Astrocyte of the cerebellum (primary cell): ENCODE data around the gene CD163L1.

Experiments
- DNase-seq: peaks from one replicate; pipeline ENCODE4 v3.0.0-alpha.2; 2011; ENCODE audit warnings: low read depth
- H3K4me3 ChIP-seq: 2 replicates; pipeline ENCODE4 v1.5.1; 2011; ENCODE audit warnings: mild to moderate bottlenecking, low read depth, low read length, moderate library complexity
- CTCF ChIP-seq: IDR thresholded peaks from 2 replicates; pipeline ENCODE4 v1.5.1; 2012; ENCODE audit warnings: low read length, low read depth, moderate library complexity, mild to moderate bottlenecking; ENCODE audit errors: missing control alignments
- in situ Hi-C: cut with HindIII; loops from 2 replicates; pipeline ENCODE4 v1.10.0; 2017; ENCODE audit warnings: low sequenced_read_pairs

The CD163L1 gene

GRCh38 chr12:7444076-7444475 lies at the start of gene CD163L1:
CD163L1 (minus strand) TSS chr12:7444153; CDS start chr12:7444127, 26 bp downstream.
- in situ Hi-C loops = no loop called here
- no peak for TF ChIP-seq CTCF
- no peak within 1 kb of the TSS for H3K4me3 ChIP-seq
- no peak for DNase-seq

DNA sequence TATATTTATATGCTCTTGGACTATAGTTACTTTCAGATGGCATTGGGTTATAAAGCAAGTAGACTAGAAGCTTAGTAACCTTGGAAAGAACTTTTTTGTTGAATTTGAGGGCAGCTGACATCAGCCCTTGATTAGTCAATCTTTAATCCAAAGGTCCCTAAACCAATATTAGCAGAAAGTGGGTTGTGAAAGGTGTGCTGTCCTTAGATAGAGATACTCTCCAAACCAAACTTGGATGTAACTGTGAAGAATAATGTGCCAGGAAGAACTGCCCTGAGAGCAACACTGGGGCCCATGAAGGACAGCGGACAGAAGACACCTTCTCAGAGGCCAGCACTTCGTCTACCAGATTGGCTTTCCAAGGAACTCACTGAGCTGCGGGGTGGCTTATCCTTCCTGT lies 49.1 kb upstream of the CD163L1 start:
- in situ Hi-C loops = no loop called here
- no peak overlapping the region for H3K4me3 ChIP-seq
- no peak for TF ChIP-seq CTCF
- DNase-seq = no peak

DNA sequence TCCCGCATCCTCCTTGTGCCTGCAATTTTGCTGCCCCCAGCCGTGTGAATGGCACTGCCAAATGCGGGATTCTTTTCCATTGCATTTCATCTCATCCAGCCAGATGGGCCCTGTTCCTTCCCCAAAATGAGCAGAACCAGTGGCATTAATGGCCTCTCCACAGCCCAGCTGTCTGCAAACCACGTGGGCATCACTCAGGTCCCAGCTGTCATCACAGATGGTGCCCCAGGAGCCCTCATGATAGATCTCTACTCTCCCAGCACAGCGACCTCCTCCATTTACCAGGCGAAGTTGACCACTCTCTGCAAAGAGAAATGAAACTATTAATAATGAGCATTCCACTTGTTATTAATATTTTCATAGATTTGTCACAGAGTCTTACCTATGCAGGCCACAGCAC lies 42.6 kb upstream of the CD163L1 start:
- TF ChIP-seq CTCF = no peak
- no peak for DNase-seq
- in situ Hi-C loops = no loop called here
- no peak overlapping the region for H3K4me3 ChIP-seq

DNA sequence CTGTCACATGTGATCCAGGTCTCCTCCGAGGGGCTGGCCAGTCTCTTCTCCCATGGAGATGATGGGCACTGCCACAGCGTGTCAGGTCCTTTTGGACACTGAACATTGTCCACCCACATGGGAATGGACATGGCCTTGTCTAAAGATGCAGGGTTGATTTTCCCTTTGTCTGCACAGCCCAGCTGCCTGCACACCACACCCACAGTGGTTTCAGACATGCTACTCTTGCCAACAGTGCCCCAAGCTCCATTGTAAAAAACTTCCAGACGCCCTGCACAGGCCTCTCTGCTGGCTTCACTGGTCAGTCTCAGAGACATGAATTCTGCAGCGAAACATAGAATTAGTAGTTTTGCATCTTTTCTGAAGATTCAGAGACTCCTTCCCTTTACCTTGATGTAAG lies 41.1 kb upstream of the CD163L1 start:
- no peak for TF ChIP-seq CTCF
- in situ Hi-C loops = no loop called here
- DNase-seq = no peak
- H3K4me3 ChIP-seq = no peak overlapping the region

DNA sequence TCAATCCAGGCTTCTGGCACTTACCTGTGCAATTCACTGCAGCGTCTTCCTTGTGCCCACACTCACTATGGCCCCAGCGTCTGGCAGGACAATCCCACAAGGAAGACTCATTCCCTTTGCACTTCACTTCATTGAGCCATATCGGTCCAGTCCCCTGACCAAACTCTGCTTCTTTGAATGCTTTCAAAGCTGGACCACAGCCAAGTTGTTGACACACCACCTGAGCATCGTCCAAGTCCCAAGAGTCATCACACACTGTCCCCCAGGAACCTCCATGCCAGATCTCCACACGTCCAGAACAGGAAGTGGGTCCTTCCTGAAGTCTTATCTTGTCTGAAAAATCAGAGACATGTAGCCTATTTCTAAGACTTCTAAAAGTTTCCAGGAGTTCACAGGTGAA lies 39.4 kb upstream of the CD163L1 start:
- no peak for TF ChIP-seq CTCF
- H3K4me3 ChIP-seq = no peak overlapping the region
- in situ Hi-C loops = no loop called here
- no peak for DNase-seq

- no peak overlapping the region for H3K4me3 ChIP-seq
- no peak for DNase-seq
- in situ Hi-C loops = no loop called here
- TF ChIP-seq CTCF = no peak
Measured at GRCh38 chr12:7479771-7480170, 35.8 kb upstream of the CD163L1 start.

- H3K4me3 ChIP-seq = no peak overlapping the region
- in situ Hi-C loops = no loop called here
- no peak for DNase-seq
- no peak for TF ChIP-seq CTCF
Measured at GRCh38 chr12:7472060-7472459, 28.1 kb upstream of the CD163L1 start.
